ENCODE measurements around the gene THAP9.
A peak's percentile ranks its signal among the peaks of the same experiment; 100 is the strongest.
"Not testable (repeated sequence)": the region's sequence is repeated elsewhere in the genome, so short reads cannot be mapped to it uniquely, and the experiment has no call there.

Gene THAP9, protein sequence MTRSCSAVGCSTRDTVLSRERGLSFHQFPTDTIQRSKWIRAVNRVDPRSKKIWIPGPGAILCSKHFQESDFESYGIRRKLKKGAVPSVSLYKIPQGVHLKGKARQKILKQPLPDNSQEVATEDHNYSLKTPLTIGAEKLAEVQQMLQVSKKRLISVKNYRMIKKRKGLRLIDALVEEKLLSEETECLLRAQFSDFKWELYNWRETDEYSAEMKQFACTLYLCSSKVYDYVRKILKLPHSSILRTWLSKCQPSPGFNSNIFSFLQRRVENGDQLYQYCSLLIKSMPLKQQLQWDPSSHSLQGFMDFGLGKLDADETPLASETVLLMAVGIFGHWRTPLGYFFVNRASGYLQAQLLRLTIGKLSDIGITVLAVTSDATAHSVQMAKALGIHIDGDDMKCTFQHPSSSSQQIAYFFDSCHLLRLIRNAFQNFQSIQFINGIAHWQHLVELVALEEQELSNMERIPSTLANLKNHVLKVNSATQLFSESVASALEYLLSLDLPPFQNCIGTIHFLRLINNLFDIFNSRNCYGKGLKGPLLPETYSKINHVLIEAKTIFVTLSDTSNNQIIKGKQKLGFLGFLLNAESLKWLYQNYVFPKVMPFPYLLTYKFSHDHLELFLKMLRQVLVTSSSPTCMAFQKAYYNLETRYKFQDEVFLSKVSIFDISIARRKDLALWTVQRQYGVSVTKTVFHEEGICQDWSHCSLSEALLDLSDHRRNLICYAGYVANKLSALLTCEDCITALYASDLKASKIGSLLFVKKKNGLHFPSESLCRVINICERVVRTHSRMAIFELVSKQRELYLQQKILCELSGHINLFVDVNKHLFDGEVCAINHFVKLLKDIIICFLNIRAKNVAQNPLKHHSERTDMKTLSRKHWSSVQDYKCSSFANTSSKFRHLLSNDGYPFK

DNA sequence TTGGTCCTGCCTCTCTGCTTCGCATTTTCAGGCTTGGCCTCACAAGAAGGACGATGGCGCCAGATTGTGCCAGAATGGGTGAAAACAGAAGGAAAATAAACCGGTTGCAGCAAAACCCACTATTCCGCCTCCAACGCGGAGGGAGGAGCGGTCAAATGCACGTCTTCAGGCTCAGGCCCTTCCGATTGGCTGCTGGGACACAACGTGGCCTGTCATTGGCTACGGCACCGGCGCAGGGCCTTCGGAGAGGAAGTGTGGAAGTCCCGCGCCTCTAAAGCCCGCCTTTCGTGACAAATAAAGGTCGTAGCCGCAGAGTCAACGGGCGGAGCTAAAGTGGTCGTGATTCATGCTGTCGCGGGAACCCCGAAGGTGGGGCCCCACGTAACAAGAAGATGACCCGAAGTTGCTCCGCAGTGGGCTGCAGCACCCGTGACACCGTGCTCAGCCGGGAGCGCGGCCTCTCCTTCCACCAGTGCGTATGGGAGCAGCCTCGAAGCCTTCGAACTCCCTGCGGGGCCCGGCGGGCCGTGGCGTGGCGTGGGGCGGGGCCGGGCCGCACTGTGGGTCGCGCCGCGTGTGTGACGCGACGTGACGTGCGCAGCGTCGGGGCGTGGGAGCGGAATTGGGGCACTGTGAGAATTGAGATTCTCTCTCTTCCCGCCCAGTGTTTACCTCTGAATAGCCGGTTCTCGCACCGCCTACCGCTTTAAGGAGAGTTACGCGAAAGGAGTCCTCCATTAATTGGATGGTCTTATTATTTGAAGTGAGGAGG is at the start of gene THAP9:
Gene THAP9 (plus strand): TSS at position 325 of the 772 bp plus-strand sequence. CDS start 68 bp downstream, at position 393.
- peak; percentile 75 for FAIRE-seq
- peak; percentile 85 for DNase-seq (ENCODE audit: insufficient read length, low spot score)

DNA sequence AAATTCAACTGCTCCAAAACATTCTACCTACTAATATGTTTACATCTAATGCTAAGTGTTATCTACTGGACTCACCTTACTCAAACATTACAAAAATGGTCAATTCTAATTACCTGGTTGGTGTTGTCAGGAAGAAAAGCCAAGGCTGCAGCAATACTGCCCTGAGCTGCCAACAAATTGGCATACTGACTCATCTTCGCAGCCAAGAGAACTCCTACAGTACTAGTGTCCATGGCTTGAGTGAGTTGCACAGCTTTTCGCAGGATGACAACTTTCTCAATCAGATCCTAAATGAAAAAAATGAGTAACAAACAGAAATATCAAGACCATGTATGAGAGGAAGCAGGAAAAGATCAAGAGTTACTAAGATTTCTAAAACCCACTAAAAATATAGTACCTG is 49.2 kb upstream of the THAP9 start:
- DNase-seq (ENCODE audit: insufficient read length, low spot score), result no peak
- no peak for FAIRE-seq

DNA sequence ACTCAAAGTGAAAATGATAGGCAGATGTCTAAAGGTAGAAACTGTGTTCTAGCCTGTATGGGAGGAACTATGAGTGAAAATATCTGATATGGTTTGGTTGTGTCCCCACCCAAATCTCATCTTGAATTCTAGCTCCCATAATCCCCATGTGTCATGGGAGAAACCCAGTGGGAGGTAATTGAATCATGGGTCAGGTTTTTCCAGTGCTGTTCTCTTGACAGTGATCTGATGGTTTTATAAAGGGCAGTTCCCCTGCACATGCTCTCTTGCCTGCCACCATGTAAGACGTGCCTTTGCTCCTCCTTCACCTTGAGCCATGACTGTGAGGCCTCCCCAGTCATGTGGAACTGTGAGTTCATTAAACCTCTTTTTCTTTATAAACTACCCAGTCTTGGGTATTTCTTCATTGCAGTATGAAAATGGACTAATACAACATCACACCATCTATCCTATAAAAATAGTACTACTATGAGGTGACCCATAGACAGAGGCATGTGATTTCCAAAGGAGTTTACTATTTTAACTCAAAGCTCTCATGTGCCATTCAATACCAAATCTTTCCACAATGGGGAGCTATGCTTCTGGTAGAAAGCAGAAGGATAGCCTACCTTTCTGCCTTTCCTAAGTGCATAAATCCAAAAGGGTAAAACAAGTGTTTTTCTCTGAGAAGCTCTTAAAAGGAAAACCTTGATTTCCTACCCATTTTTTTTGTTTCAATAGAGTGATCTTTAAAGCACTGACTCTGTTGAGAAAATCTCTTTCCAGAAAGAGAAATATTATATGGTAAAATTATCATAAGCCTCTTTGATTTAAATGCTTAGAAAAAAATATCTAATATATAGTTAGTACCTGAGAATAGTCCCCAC is 48.4 kb upstream of the THAP9 start:
- DNase-seq (ENCODE audit: insufficient read length, low spot score) (peak; percentile 13), FAIRE-seq (no peak)

DNA sequence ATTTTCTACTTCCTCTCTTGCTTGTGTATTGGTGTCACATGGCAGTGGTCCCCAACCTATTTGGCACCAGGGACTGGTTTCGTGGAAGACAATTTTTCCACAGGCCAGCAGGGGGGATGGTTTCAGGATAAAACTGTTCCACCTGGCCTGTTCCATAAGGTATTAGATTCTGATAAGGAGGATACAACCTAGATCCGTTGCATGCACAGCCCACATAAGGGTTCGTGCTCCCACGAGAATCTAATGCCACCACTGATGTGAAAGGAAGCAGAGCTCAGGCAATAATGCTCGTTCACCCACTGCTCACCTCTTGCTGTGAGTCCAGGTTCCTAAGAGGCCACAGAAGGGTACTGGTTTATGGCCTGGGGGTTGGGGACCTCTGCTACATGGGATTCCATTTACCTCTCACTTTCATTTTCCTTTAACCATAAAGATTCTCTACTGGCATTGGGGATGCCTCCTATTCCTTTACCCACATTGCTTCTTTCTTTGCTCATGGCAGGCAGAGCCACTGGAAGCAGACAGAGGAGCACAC is 47.7 kb upstream of the THAP9 start:
- FAIRE-seq, result no peak
- no peak for DNase-seq (ENCODE audit: insufficient read length, low spot score)

DNA sequence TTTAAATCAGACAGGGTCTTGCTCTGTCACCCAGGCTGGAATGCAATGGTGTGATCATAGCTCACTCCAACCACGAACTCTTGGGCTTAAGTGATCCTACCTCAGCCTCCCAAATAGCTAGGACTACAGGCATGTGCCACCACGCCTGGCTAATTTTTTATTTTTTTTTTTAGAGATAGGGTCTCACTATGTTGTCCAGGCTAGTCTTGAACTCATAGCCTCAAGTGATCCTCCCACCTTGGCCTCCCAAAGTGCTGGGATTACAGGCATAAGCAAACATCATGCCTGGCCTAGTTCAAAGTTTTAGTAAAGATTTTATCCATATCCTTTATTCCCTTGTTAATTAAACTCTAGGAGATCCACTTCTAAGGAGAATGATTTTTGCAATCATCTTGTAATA is 40.0 kb upstream of the THAP9 start:
- not testable (repeated sequence) for FAIRE-seq; DNase-seq (ENCODE audit: insufficient read length, low spot score)

DNA sequence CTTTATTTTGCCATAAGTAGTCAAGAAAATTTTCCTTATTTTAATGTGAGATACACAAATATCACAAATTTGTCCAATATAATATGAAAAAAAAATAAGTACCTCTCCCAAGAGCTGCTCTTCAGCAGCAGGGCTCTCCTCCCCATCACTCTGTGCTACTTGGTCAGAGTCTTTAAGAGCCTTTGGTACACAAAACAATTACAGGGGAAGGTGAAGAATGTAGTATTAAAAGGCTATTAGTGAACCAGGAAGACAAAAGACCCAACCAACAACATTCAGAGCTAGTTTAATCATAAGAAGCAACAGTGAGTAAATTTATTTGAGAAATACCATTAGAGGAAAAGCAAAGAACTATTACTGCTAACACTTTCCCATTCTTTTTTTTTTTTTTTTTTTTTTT is 39.0 kb upstream of the THAP9 start:
- no peak for DNase-seq (ENCODE audit: insufficient read length, low spot score)
- no peak for FAIRE-seq

DNA sequence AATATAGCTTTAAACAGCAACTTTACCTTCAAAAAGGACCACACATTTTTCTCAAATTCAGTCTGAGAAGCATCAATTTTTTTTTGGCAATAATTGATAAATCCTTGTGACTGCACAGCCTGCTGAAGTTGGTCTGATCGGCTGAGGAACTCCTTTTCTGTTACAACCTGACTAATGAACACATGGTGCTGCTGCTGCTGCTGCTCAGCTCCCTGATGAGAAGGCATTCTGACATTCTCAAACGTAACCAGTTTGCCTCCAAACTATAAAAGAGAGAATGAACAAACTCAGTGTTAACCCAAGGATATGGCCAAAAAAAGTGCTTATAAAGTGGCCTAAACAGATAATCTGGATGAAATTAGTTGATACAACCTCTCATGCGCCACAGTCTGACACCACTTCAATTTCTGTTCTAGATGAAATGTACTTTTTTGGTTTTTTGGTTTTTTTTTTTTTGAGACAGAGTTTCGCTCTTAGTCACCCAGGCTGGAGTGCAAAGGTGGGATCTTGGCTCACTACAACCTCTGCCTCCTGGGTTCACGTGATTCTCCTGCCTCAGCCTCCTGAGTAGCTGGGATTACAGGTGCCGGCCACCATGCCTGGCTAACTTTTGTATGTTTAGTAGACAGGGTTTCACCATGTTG is 36.1 kb upstream of the THAP9 start:
- no peak for FAIRE-seq
- DNase-seq (ENCODE audit: insufficient read length, low spot score), result no peak

DNA sequence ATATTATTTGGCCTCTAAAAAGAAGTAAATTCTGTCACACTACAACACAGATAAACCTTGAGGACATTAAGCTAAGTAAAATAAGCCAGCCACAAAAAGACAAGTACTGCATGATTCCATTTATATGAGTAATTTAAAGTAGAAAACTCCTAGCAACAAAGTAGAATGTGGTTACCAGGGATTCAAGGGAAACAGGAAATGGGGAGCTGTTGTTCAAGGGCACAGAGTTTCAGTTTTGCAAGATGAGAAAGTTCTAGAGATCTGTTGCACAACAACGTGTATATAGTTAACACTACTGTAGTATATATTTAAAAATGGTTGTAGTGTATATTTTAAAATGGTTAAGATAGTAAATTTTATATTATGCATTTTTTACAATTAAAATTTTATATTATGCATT is 34.9 kb upstream of the THAP9 start:
- FAIRE-seq, result no peak
- DNase-seq (ENCODE audit: insufficient read length, low spot score), result peak; percentile 25

DNA sequence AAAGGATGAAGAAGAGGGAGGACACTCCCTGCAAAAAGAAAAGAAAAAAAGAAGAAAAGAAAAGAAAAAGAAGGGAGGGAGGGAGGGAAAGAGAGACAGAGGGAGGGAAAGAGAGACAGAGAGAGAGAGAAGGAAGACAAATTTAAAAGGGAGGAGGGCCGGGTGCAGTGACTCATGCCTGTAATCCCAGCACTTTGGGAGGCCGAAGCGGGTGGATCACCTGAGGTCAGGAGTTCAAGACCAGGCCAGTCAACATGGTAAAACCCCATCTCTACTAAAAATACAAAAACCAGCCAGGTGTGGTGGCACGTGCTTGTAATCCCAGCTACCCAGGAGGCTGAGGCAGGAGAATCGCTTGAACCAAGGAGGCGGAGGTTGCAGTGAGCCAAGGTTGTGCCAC is 34.5 kb upstream of the THAP9 start:
- FAIRE-seq; DNase-seq (ENCODE audit: insufficient read length, low spot score): not testable (repeated sequence)

DNA sequence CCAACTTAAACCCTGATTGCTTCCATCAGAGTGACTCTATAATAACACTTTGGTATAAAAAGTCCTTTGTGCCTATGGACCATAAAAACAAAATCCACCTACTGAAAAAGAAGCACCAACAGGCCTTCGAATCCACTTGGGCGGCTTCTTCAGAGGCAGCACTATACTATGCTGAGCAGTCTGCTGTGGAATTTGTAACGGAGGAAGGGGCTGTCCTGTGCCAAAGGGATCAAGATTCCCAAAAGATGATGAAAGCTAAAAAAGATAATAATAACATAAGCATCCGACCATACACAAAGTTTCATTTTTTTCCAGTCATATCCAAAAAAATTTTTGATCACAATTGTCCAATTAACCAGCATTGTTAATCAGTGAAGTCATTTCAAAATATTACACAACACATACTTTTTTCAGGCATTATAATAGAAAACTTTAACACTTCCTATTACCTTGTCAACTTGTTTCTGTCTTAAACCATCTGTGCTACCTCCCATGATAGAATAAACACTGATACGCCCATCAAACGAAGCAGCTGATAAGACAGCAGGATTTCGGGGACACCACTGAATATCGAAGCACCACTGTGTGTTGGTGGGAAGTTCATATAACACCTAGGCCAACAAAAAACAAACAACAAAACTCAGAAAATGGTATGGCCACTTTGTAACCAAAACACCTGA is 33.7 kb upstream of the THAP9 start:
- FAIRE-seq (no peak), DNase-seq (ENCODE audit: insufficient read length, low spot score) (no peak)

DNA sequence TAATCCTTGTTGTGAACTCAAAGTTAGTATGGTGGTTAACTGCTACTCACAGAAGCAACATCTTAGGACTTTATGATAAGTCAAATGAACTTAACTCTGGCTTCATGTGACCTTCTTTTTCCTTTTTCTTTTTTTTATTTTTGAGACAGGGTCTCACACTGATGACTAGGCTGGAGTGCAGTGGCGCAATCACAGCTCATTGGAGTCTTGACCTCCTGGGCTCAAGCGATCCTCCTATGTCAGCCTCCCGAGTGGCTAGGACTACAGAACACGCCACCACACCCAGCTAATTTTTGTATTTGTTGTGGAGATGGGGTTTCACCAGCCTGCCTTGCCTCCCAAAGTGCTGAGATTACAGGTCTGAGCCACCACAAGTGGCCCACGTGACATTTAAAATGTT is 32.0 kb upstream of the THAP9 start:
- FAIRE-seq (no peak), DNase-seq (ENCODE audit: insufficient read length, low spot score) (no peak)

DNA sequence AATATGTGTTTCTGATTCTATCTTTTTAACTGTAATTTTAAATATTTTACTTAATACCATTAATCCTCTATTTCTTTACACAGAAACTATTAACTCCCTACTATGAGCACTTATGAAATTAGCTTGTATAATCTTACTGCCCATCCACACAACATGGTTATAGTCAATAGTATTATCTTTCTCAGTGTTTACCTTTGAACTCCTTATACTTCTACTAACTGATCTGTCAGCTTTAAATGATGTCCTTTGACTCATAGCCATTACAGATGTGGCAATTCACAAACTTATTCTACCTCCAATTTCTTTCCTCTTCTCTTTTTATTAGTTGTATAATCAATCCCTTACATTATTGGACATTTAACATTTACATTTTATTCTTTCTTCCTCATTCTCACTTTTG is 15.1 kb upstream of the THAP9 start:
- DNase-seq (ENCODE audit: insufficient read length, low spot score) (no peak), FAIRE-seq (no peak)

DNA sequence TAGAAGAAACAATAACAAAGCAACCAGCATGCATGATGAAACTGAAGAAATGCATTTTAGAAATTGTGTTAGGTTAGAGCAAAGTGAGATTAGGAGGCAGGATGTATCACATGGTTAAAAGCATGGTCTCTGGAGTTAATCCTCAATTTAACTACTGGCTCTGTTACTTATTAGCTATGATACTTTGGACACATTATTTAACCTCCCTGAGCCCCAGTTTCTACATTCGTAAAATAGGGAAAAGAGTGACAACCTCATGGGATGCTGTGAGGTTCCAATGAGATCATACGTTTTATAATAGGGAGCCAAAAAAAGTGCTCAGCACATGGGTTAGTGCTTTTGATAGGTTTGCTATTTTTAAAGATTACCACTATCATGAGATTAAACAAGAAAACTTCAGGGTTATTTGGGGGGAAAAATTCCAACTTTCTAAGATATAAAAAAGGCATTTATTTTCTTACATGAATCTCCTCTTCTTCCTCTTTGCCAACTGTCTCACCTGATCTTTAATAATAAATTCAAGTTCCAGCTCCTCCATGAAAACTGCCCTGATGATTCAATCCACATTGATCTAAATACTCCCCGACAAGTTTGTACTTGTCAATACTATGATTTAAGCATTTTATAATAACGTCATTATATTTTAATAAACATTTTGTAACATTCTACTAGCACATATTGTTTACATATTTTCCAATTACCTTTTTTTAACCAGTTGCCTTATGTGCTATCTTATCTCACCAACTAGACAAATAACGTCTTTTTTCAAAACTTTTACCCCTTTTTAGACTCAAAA is 14.2 kb upstream of the THAP9 start:
- no peak for FAIRE-seq
- DNase-seq (ENCODE audit: insufficient read length, low spot score), result no peak

DNA sequence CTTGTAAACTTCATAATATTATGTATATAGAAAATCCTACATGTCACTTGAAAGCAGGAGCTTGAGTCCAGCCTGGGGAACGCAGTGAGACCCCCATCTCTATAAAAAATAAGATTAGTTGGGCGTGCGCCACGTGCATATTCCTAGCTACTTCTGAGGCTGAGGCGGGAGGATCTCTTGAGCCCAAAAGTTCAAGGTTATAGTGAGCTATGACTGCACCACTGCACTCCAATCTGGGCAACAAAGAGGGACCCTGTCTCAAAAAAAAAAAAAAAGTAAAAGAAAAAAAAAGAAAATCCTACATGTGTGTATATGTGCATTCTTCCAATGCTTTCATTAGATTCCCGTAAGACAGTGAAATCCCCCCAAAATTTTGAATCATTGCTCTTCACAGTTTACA is 11.2 kb upstream of the THAP9 start:
- DNase-seq (ENCODE audit: insufficient read length, low spot score) (no peak), FAIRE-seq (no peak)

DNA sequence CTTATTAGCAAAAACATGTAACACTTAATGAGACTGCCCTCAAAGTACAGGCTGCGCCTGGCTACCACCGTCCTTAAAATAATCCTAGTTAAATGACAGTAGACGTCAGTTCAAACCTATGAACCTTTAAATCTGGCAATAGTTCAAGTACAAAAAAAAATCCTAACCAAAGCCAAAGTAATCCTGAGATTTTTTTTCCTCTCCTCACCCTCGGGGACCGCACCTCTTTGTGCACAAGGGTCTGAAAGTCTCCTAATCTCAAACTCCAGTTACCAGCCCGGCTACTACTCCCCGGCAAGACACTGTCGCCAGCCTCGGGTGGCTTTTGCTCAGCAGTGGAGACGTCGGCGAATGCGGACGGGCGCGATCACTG is 10.0 kb upstream of the THAP9 start:
- DNase-seq (ENCODE audit: insufficient read length, low spot score) (peak; percentile 14), FAIRE-seq (no peak)

DNA sequence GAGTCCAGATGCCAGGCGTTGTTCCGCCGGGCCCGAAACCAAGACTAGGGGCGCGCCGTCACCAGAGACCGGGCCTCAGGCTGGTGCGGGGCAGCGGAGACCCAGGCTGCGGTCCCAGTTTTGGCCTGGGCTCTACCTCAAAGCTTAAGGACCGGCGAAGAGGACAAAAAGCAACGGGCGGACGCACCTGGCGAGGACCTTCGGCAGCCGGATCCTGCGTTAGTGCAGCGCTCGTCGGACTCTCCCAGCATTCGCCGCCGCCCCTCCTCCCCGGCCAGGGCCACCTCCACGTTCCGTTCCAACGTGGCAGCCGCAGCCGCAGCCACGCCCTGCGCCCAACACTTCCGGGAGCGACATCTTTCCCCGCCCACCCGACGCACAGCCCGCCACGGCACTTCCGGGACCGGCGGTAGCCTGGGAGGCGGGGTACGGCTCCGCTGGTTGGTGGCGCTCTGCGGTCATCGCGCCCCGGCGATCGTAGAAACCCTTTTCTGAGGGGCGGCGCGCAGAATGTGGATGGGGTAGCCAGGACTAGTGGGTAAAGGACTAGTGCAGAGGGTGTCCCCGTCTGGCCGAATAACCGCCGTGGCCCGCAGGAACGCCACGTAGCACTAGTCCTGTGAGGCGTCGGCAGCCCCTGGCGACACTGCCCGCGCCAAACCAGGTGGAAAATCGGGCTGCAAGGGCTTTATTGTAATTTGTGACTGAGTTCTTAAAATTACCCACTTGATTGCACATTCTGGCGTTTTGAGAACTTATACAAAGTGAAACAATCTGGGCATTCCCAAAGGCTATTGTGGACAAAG is 9.4 kb upstream of the THAP9 start, which contains the start of gene SEC31A:
Gene SEC31A (minus strand): TSS at position 253 of the 806 bp plus-strand sequence. CDS start 9,217 bp downstream, outside the sequence.
- FAIRE-seq (peak; percentile 4), DNase-seq (ENCODE audit: insufficient read length, low spot score) (peak; percentile 69)
